ES-I3 (cell line): Measurements from ENCODE around the gene KCNQ4.

Source experiments
- H3K36me3 ChIP-seq: 2 replicates; pipeline ENCODE4 v1.6.1; 2013; ENCODE audit warnings: mild to moderate bottlenecking, low read length, control low read depth, moderate library complexity; ENCODE audit not compliant: insufficient read depth
- H3K4me1 ChIP-seq: 2 replicates; pipeline ENCODE4 v1.6.1; 2013; ENCODE audit warnings: mild to moderate bottlenecking, control low read depth, low read length; ENCODE audit not compliant: insufficient read depth
- H3K9ac ChIP-seq: 2 replicates; pipeline ENCODE4 v1.6.1; 2013; ENCODE audit warnings: low read depth, mild to moderate bottlenecking, low read length, moderate library complexity
- H3K9me3 ChIP-seq: 2 replicates; pipeline ENCODE4 v1.6.1; 2013; ENCODE audit warnings: mild to moderate bottlenecking, low read length, moderate library complexity; ENCODE audit not compliant: control insufficient read depth, insufficient read depth

KCNQ4 gene

GRCh38 chr1:40887652-40888051 lies 104.1 kb downstream of the KCNQ4 start:
- H3K9me3 ChIP-seq = no peaks in the 10 kb centered on the region
- no peaks in the 10 kb centered on the region for H3K4me1 ChIP-seq
- H3K36me3 ChIP-seq = no peaks in the 10 kb centered on the region
- no peak overlapping the region for H3K9ac ChIP-seq
